HG02840 (cell line): Measurements from ENCODE around the gene HEXB.
A peak's percentile ranks its signal among the peaks of the same experiment; 100 is the strongest.

ENCODE experiments used
- ATAC-seq: cut with Tn5 transposase; IDR thresholded peaks from one replicate; pipeline ENCODE4 v1.9.1; 2021; ENCODE audit warnings: mild to moderate bottlenecking, moderate library complexity, moderate number of reproducible peaks; ENCODE audit not compliant: unreplicated experiment, low FRiP score

Gene HEXB

DNA sequence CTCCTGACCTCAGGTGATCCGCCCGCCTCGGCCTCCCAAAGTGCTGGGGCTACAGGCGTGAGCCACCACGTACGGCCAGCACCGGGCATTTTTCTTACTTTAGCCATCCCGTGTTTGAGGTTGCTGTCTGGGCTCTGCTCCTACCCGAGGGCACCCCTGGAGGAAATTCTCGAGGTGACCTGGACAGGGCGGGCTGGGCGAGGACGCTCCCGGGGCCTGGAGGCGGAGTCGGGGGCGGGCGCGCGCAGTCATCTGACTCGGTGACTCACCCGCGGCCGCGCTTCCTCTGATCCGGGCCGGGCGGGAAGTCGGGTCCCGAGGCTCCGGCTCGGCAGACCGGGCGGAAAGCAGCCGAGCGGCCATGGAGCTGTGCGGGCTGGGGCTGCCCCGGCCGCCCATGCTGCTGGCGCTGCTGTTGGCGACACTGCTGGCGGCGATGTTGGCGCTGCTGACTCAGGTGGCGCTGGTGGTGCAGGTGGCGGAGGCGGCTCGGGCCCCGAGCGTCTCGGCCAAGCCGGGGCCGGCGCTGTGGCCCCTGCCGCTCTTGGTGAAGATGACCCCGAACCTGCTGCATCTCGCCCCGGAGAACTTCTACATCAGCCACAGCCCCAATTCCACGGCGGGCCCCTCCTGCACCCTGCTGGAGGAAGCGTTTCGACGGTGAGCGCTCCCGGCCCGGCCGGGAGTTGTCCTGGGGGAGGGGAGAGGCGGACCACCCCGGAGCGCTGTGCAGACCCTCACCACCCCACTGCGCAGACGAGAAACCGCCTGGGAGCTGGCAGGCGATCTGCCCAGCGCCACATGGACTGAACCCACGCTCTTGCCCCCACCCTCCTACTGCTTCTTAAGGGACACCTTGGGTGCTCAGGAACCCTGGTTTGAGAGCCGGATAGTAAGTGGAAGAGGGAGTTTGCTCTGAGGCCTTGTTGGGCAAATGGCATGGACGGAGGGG is at the start of gene HEXB:
TSS of gene HEXB (plus strand) at position 334 of the 952 bp plus-strand sequence. CDS start at position 362, 28 bp downstream.
- peak; percentile 76 for ATAC-seq

DNA sequence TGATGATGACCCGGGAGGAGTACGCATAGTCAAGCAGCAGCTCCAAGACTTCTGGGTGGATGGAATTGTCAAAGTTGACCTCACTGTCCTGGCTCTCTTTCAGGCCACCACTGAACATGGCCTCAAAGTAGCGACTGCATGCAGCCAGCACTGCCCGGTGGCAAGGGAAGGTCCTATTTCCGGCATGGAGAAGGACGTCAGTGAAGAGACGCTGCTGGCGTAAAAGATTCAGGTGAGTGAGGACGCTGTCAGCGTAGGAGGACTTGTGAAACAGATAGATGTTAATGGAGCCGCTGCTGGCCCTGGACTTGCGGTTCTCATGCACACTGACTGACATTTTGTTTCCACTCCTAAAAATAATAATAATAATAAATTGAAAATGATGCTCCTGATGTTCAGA is 48.9 kb upstream of the HEXB start:
- ATAC-seq, result no peak

DNA sequence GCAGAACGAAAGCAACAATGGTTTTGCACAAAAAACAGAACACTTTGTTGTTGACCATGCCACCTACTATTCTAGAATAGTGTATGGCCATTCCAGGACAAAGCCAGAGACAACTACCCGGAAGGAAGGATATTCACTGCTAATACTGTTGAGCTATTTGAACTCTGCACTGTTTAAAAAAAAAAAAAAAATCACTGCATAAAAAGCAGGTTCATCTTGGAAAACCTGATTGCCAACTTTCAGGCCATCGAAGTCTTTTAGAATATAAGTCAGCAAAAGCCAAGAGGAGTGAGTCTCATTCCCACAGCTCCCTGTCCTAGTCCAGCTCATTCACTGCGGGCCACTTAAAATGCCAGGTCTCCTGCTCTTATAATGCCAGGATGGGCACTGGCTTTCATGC is 48.5 kb upstream of the HEXB start:
- ATAC-seq, result no peak

DNA sequence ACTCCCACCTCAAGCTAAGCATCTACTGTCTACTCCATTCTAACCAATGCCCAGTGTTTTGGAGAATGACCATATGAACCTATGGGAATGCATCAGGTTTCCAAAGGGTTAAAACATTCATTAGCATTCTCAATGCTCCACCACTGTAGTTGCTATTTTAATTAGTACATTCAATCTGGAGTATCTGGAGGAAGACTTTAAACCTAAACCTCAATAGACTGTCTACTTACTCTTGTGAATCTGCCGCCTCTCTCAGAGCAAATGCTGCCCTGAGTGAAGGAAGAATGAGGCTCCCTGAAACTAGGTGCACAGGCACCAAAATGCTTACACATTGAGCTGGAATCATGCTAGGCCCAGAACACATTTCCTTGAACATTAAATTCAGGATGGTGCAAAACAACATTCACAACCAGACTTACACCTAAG is 46.5 kb upstream of the HEXB start:
- no peak for ATAC-seq

DNA sequence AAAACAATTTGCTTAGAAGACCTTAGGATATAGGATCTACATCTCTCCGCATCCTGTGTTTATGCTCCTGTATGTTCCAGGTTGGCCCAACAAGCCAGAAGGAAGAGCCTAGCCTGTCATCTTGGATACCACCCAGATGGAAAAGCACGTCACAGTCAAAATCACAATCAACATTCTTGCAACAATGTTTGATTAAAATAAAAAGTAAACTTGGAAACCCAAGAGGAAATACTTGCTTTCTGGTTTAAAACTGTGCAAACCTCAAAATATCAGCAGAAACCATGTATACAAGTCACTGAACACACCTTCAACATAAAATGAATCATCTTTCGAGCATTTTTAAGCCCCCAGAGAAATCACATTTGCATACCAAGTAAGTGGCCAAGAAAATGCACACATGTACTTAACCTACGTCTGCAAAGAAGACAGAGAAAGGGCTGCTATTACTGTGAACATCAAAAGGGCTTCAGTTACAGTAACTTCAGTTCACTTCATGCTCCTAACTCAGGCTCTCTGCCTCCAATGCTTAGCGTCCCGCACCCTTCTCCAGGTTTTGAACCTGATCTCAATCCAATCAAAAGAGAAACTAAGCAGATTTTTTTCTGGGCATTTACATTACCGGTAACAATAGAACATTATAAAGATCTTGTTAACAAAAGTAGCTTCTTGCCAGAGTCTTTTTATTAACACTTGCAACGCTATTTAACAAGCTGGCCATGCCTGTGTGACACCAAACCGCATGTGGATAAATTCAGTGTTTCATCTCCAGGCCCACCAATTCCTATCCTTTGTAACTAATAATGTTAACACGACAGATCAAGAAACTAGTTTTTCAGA is 45.8 kb upstream of the HEXB start:
- ATAC-seq, result peak; percentile 32

DNA sequence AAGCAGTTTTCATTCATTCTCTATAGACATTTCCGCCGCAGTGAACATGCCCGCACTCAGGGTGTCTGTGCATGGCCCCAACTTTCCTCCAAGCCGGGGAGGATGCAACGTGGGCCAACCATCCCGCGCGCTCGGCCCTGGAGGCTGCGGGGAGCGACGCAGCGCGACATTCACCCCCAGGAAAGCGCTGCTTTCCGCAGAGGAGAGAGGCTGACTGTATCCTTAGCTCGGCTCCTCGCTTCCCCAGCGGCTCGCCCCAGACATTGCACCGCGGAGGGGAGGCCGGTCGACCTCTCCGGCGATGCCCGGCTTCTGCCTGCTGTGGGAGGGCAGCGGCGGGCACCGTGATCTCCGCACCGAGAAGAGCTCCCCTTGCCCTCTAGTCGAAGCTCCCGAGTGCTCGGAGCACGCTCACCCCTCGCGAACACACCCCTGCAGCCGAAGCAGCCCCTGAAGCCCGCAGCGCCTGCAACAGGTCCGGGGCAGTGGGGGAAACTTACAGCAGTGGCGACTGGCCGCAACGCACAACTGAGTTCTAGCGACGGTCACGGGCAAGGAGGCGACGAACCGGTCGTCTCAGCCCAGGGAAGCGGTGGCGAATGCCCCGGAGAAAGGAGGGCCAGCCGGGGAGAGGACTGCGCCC is 45.1 kb upstream of the HEXB start:
- peak; percentile 22 for ATAC-seq

DNA sequence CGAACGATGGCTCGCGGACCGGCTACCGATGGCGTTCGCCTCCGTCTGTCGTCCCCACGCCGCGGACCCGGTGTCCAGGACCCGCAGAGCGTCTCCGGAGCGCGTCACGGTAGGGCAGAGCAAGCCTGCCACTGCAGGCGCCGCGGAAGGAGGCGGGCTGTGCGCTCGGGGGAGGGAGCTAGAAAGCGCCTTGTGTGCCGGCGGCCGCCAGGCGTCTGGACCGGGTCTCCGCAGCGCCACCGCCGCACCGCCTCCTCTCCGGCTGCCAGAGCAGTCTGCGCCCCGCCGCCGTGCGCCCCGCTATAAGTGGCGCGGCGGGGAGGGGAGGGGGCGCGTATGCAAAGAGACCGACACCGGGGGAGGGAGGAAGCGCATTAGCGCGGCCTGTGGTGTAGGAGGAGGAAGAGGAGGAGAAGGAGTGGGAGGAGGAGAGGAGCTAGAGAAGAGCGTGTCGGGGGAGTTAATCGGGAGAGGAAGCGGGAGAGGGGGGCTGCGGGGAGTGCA is 44.5 kb upstream of the HEXB start, which contains the start of gene ENC1:
TSS of gene ENC1 (minus strand) at position 279 of the 504 bp plus-strand sequence. CDS start 4,243 bp downstream, outside the sequence.
- ATAC-seq, result peak; percentile 72

DNA sequence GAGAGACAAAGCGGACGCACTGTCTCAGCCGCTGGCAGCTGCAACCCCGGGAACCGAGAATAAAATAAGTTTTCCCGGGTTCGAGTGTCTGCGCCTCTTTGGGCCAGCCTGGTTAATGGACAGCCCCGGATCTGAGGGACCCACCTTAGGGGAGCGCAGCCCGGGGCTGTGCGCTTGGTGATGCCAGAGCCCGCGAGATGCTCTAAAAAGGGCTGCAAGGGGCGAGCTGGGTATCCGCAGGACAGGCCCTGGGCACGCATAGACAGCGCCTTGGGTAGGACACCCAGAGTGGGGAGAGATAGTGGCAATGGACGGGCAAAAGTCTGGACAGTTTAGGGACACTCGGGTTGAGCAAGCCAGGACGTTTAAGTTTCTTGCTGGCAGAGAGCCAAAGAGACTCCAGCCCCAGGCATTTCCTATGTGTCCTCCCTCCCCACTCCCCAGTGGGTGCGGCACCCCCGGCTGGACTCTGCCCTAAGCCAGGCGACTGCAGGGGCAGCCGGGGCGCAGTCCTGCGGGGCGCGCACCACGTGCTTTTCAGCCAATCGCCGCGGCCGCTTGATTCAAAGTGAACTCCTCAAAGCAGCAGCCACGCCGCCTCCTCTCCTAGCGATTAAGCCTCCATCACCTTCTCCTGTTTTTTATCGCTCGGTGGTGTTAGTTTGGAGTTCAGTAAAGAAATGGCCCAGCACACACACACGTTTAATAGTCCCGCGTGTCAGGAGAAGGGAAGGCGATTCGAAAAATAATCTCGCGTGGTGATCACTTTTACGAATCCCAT is 43.9 kb upstream of the HEXB start:
- ATAC-seq, result peak; percentile 16

DNA sequence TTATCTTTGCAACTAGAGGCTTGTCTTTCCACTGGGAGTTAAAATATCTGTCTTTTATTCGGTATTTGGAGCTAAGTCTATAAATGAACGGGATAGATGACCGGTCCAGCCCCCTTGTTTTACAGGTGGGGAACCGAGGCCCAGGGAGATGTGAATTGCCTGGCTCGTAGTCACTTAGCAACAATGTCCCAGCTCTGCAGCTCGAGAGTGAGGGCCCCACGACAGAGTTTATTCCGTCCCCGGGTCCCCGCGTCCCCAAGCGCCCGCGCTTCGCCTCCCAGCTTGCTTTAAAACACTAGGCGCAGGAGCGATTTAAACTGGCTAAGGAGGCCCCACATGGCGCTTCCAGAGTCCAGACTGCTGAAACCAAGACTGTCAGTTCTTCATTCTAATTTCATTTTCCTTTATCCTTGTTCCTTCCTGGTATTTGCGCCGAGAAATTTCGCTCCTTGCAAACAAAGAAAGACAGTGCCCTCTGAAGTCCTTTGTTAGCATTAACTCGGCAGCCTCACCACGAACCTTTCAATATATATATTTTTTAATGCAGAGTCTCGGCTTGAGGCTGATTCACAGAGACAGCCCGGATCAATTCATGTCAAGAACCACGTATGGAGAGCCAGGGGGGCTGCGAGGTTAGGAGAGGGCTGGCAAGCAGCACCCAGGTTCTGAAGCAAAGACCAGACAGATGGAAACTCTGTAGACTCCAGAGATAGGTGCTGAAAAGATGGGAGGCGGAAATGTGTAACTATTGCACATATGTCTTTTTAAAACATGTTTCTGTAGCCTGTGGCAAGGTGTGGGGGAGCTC is 43.1 kb upstream of the HEXB start:
- ATAC-seq, result no peak

DNA sequence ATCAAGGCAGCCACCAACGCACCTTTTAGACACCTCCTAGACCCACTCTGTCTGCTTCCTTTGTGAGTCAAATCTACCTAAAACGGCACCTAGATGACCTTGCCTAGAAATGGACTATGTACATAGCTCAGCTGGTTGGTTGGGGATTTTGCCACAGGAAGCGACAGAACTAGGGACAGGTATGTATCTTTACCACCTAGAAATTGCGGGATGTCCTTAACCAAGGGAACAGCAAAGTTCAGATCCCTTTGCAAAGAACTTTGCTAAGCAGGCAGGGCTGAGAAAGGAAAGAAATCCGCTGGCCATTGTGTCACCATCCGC is 42.5 kb upstream of the HEXB start:
- no peak for ATAC-seq

DNA sequence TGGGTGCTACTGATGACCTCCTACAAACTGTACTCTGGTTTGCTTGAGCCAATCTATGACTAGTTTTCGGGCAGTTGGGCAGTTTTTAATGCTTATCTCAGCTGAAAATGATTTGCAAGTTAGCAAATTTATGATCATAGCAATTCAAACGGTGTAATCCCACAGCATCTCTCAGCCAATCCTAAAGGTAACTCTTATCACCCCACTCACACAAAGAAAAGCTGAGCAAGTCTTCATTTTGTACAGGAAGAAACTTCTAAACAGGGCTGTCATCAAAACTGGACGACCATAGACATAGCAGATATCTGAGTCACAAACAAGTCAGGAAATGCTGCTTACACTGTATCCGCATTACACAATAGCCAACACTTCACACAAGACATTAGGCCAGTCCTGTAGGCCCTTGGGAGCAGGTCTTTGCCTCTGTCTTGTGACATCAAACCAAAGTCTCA is 41.9 kb upstream of the HEXB start:
- ATAC-seq, result no peak

DNA sequence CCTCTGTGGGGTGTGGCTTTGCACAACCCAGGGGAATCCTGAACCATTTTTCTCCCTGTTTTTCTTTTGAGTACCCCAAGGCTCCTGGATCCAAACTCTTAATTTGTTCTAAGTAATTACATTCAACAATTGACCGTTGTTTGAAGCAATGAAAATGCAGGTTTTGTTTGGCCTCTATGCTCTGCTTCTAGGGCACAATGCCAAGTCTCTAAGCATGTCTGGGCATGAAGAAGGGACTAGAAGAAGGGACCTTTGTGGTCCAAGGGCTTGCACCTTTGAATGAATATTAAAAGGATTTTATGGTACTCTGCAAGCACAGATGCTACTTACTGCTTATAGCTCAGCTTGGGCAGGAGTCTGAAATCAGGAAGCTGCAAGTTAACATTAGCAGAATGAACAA is 37.9 kb upstream of the HEXB start:
- ATAC-seq, result no peak

DNA sequence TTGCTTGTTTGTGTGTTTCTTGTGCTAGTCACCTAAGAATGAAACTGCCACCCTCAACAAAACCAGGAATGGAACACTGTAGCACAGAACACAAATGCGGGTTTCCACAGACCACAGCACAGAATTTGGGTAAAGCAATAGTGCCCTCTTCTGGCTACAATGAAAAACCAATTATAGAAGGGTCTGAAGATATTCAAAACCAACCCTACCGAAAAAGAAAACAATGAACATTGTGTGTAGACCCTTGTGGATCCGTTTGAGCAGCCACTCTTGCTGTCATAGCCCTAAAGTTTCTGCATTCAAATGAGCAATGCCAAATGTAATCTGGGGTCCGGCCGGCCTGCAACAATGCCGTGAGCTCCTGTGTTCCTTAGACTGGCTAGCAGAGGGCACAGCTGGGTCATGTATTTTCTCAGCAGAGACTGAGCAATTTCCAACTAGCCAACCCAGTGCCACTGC is 36.2 kb upstream of the HEXB start:
- no peak for ATAC-seq

DNA sequence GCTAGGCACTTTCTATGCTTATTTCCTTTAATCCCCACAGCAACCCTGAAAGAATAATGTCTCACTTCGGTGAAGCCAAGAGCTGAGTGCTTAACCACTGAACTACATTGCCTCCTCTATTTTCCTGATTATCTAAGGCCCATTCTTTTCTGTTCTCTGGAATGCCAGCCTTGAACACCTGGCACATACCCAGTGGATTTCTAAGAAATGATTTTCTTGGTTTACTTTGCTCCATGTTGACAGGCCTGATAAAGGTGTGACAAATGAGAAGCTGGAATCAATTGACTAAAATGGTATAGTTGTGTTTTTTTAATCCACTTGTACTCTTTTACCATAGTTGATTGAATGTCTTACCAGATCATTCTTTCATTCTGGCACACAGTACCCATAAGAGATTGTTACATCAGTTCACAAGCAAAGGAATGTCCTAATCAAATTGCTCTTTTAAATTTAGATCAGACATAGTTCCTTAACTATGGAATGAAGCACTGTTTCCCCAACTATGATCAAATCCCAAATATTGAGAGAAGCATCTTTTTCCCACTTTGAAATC is 35.5 kb upstream of the HEXB start:
- ATAC-seq, result no peak

DNA sequence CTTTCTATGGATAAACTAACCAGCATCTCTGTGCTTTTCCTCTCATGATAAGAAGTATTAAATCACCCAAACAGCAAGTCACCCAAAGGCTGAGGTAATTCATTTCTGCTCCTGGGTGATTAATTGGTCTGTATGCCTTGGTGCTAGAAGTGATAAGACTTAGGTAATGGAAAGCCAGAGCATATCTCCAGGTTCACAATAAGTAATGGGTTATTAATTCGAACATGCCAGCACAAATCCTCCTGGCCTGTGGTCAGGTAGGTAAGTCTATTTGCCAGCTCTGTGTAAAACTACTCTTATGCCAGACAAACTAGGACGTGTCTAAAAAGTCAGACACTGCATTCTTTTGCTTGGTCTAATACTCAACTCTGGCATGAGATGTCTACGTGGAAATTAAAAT is 33.3 kb upstream of the HEXB start:
- ATAC-seq, result no peak

DNA sequence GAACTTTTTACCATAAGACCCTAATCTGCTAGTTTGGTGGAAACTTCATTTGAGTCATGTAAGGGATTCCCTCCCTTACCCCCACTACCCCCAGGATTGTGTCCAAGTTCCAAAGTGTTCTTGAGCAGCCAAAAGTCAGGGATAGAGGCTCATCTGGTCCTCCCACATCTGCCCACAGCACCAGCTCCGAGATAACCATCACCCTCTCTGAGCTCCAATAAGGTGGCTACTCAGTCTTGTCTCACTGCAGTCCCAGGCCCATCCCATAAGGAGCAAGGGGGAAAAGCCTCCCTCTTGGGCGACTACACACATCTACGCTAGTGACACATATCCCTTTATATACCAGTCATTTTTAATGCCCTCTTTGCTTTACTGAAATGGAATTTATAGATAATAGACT is 32.5 kb upstream of the HEXB start:
- ATAC-seq, result no peak

DNA sequence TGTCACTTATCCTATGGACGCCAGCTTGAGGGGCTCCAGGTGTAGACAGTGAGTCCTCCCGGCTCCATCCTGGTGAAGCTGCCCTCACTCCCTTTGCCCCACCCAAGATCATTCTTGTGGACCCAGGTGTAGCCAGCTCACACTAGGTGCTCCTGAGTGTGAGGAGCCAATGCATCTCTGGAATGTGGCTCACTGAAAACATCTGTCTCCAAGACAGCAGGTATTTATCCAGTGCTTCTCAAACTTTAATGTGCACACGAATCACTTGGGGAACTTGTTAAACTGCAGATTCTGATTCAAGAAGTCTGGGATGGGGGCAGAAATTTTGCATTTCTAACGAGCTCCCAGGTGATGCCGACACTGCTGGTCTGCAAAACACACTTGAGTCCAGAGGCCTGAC is 31.0 kb upstream of the HEXB start:
- no peak for ATAC-seq

DNA sequence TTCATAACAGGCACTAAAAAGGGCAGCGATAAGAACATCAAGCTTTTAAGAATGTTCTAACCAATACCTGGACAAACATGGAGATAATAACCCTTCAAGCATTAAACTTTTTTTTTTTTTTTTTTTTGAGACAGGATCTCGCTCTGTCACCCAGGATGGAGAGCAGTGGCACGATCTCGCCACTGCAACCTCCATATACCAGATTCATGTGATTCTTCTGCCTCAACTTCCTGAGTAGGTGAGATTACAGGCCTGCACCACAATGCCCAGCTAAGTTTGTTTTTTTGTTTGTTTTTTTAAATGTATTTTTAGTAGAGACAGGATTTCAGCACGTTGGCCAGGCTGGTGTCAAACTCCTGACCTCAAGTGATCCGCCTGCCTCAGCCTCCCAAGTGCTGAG is 29.8 kb upstream of the HEXB start:
- ATAC-seq, result no peak

DNA sequence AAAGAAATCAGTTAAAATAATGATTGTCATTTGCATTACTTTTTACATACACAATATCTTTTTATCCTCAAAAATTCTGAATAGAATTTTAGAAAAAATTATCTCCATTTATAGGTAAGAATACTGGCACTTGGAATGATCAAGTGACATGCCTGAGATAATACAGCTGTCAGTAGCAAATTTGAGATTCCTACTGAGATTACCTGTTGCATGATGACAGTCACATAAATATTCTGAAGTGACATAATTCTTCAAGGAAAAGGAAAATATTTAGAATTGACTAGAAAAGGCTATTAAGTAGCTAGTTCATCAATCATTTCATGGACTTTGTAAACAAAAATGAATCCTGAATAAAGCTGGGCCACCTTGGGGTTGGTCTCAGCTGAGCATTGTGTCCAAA is 29.3 kb upstream of the HEXB start:
- no peak for ATAC-seq
